Measurements from ENCODE around the gene IYD. TPM values are rescaled to one million over a fixed set of nuclear protein-coding genes. Genes with fewer than 3 reads are reported as not detected.

Gene IYD, protein sequence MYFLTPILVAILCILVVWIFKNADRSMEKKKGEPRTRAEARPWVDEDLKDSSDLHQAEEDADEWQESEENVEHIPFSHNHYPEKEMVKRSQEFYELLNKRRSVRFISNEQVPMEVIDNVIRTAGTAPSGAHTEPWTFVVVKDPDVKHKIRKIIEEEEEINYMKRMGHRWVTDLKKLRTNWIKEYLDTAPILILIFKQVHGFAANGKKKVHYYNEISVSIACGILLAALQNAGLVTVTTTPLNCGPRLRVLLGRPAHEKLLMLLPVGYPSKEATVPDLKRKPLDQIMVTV
- total RNA-seq = 0.08 TPM in 1 of 2 replicates, not detected in the other

DNA sequence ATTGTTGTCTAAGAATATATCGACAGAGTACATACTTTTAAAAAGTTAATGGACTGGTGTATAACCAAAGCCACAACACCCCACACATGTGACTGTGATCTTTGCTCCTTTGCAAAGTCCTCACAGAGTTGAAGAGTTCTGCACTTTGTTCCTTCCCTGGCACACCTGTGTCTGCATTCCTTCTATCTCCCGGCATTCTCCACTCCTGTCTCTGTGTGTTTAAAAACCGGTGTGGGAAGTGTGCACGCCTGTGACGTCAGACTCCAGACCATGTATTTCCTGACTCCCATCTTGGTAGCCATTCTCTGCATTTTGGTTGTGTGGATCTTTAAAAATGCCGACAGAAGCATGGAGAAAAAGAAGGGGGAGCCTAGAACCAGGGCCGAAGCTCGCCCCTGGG, at the start of gene IYD:
IYD (plus strand) TSS at position 251 of the 400 bp plus-strand sequence; CDS start at position 271, 20 bp downstream.

Other genes with a start within 250 kb of the IYD start
- 1.8 TPM in 1 of 2 replicates, not detected in the other for gene PPP1R14C, start 226.0 kb upstream of the IYD start, total RNA-seq
- gene PLEKHG1, start 230.9 kb downstream of the IYD start, total RNA-seq = 2.7 and 3.7 TPM in 2 replicates

Data from epithelial cell of alveolus of lung (primary cell).